A673 (cell line): ENCODE results near the gene NUDT14.

ENCODE experiments used
- CTCF ChIP-seq: fragments of 300-800, 200-600 bp; sonication (generic); conservative IDR thresholded peaks from 2 replicates; pipeline ENCODE4 v1.5.1; 2017; ENCODE audit warnings: low read depth, mild to moderate bottlenecking, antibody characterized with exemption, low read length, moderate library complexity, mixed read lengths
- EZH2 ChIP-seq: fragments of 200-600 bp; sonication (generic); IDR thresholded peaks from 2 replicates; pipeline ENCODE4 v1.6.1; 2017; ENCODE audit warnings: borderline replicate concordance, low read depth, mild to moderate bottlenecking, mixed read lengths, antibody characterized with exemption, low read length; ENCODE audit not compliant: poor library complexity, severe bottlenecking

GRCh38 chr14:105159344-105159743 lies 21.8 kb downstream of the NUDT14 start:
- TF ChIP-seq CTCF: no peak
- no peak for TF ChIP-seq EZH2
